T-helper 2 cell treated with Interferon-gamma antibody and Interleukin-4, amounts not matched to agents 100 ng/mL and 5 ng/mL, for 36 hours (primary cell): ENCODE results near the gene STAB1. TPM values are rescaled to one million over a fixed set of nuclear protein-coding genes. Genes with fewer than 3 reads are reported as not detected.

Source experiments
- intact Hi-C: fragments of 100-400 bp; cut with micrococcal nuclease; formaldehyde crosslinking; loops from one replicate; pipeline ENCODE4 v1.15.1; 2023
- total RNA-seq: library from RNA; stranded (reverse); gene quantifications from 2 replicates; pipeline ENCODE4 v1.2.3, GENCODE V29; 2022

STAB1 gene
- total RNA-seq, 1 donor from 2014 or later, result 0.05 TPM

- intact Hi-C loops, result no loop called here
These were observed 62.1 kb downstream of the STAB1 start for GRCh38 chr3:52557011-52557960.

GRCh38 chr3:52558436-52558835 lies 63.3 kb downstream of the STAB1 start:
- intact Hi-C loops, result no loop called here

GRCh38 chr3:52561028-52561747 lies 66.0 kb downstream of the STAB1 start:
- intact Hi-C loops, result no loop called here

GRCh38 chr3:52563984-52564383 lies 68.8 kb downstream of the STAB1 start:
- intact Hi-C loops, result no loop called here

DNA sequence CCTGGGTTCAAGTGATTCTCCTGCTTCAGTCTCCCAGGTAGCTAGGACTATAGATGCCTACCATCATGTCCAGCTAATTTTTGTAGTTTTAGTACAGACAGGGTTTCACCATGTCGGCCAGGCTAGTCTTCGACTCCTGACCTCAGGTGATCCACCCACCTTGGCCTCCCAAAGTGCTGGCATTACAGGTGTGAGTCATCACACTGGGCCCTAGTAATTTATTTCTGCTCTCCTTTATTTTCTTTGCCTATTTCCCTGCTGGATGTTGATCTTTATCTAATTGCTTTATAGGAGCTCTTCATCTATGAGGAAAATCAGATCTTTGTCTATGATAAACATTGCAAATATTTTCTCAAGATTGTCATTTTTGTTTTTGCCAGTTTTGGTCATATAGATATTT lies 72.9 kb downstream of the STAB1 start:
- intact Hi-C loops, result no loop called here

DNA sequence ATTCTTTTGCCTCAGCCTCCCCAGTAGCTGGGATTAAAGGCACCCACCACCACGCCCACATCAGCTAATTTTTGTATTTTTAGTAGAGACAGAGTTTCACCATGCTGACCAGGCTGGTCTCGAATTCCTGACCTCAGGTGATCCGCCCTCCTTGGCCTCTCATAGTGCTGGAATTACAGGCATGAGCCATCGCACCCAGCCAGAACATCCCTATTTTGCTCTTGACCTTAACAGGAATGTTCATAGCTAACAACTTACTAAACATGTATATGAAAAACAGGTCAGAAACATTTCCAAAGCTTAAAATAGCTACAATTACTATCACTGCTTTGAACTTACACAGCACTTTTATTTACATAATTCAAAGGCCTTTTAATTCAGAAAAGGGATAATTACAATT lies 74.9 kb downstream of the STAB1 start:
- intact Hi-C loops, result no loop called here

- intact Hi-C loops, result no loop called here
These were observed 77.1 kb downstream of the STAB1 start for GRCh38 chr3:52572221-52572620.

Other genes with a start within 250 kb of the STAB1 start
- gene PPM1M, start 249.6 kb upstream of the STAB1 start, total RNA-seq, result 59.5 and 60.2 TPM in 2 replicates
- gene WDR82, start 216.7 kb upstream of the STAB1 start, total RNA-seq, result 127 and 129 TPM in 2 replicates
- gene GLYCTK, start 207.5 kb upstream of the STAB1 start, total RNA-seq, result 21.6 and 22.0 TPM in 2 replicates
- gene DNAH1, start 179.0 kb upstream of the STAB1 start, total RNA-seq, result 25.5 and 25.9 TPM in 2 replicates
- 91.0 and 96.8 TPM in 2 replicates for gene BAP1, start 85.3 kb upstream of the STAB1 start, total RNA-seq
- gene PHF7, start 84.7 kb upstream of the STAB1 start, total RNA-seq, result 12.6 and 13.5 TPM in 2 replicates
- 0.16 and 0.23 TPM in 2 replicates for gene SEMA3G, start 50.2 kb upstream of the STAB1 start, total RNA-seq
- 0.23 and 0.27 TPM in 2 replicates for gene TNNC1, start 41.3 kb upstream of the STAB1 start, total RNA-seq
- gene NISCH, start 39.7 kb upstream of the STAB1 start, total RNA-seq, result 79.6 and 83.0 TPM in 2 replicates
- gene NT5DC2, start 38.5 kb downstream of the STAB1 start, total RNA-seq, result 43.1 and 44.7 TPM in 2 replicates
- gene UQCC5, start 41.3 kb downstream of the STAB1 start, total RNA-seq, result 9.1 and 12.7 TPM in 2 replicates
- 79.8 and 85.6 TPM in 2 replicates for gene PBRM1, start 190.6 kb downstream of the STAB1 start, total RNA-seq
- 118 and 121 TPM in 2 replicates for gene GNL3, start 190.7 kb downstream of the STAB1 start, total RNA-seq
- gene GLT8D1, start 210.5 kb downstream of the STAB1 start, total RNA-seq, result 36.9 and 40.2 TPM in 2 replicates
- gene SPCS1, start 210.8 kb downstream of the STAB1 start, total RNA-seq, result 94.0 and 97.3 TPM in 2 replicates